Omental fat pad (tissue), 4 donors: ENCODE measurements around the gene KHDRBS2. TPM values are rescaled to one million over a fixed set of nuclear protein-coding genes. Genes with fewer than 3 reads are reported as not detected.

Experiments
- ATAC-seq: fragments of 150-250 bp; one replicate; pipeline ENCODE4 v1.9.1; 2016; ENCODE audit warnings: mild to moderate bottlenecking, moderate library complexity; ENCODE audit not compliant: low FRiP score
- DNase-seq: peaks from one replicate; pipeline ENCODE4 v3.0.0-alpha.2; 2019; ENCODE audit warnings: low spot score
- total RNA-seq, 4 donors: library from RNA; depleted of rRNA; stranded (reverse); fragments of >200 nt; gene quantifications; one replicate each; pipeline ENCODE4 v1.1.0, GENCODE V29; 2016
- TF ChIP-seq, protein P1 (sequence below), 3 donors: fragments of 450-650 bp; IDR thresholded peaks; one replicate each; pipeline ENCODE4 v1.5.1; 2016 to 2017; ENCODE audit warnings: antibody characterized with exemption in 3 of 3, mild to moderate bottlenecking in 3 of 3, moderate library complexity in 2 of 3

KHDRBS2 gene
- total RNA-seq, 4 donors from 2014 or later = 0.56 to 0.95 TPM; not detected in 2

DNA sequence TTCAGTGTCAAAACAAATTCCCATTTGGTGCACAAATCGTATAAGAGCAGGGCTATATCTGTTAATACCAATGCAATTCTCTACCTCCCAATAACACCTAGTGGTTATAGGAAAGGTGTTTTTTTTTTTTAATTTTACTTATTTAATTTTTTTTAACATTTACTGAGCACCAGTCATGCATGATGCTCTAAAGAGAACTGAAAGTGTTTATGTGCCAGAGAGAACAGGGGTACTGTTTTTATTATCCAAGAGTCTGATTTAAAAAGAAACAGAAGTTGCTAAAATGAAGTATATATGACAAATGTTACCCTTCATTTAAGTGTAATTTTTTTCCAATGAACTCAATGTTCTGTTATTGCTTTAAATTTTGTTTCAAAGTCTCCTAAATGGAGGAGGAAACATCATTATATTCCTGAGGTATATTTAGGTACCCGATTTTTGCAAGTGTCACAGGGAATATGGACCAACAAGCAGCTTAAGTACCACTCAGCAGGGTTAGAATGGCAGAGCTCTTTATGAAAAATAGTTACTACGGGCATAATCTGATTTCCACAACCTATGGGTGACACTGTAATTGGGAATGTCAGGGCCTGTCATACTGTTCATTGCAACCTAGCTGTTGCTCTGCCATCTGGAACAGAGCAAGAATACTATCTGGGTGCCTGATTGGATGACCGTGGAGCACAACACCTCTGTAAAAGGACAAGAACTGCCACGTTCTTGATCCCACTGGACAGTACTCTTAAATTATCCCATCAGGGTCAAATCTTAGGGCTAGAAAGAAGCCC, 195.4 kb downstream of the KHDRBS2 start:
- no peak for ATAC-seq
- no peak for DNase-seq
- TF ChIP-seq, protein P1, sequence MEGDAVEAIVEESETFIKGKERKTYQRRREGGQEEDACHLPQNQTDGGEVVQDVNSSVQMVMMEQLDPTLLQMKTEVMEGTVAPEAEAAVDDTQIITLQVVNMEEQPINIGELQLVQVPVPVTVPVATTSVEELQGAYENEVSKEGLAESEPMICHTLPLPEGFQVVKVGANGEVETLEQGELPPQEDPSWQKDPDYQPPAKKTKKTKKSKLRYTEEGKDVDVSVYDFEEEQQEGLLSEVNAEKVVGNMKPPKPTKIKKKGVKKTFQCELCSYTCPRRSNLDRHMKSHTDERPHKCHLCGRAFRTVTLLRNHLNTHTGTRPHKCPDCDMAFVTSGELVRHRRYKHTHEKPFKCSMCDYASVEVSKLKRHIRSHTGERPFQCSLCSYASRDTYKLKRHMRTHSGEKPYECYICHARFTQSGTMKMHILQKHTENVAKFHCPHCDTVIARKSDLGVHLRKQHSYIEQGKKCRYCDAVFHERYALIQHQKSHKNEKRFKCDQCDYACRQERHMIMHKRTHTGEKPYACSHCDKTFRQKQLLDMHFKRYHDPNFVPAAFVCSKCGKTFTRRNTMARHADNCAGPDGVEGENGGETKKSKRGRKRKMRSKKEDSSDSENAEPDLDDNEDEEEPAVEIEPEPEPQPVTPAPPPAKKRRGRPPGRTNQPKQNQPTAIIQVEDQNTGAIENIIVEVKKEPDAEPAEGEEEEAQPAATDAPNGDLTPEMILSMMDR (IDR thresholded peaks at IDR 0.05) = no peak

DNA sequence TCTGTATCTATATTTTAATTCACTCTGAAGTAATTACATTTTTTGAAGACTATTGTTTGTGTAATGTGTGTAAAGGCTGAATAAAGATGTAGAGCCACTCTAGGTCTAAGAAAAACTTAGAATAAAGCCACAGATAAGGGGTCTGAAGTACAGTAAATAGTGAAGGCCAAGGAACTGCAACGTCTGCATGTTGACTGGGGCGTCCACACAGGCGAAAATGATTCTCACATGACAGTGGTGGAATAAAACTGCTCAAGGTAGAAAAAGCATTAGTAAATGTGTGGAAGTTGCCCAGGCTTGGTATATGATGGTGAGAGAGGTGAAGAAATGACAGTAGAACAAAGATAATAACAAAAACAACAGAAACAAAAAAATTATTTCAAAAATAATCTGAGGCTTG, 196.2 kb downstream of the KHDRBS2 start:
- no peak for ATAC-seq
- TF ChIP-seq, protein P1 (IDR thresholded peaks at IDR 0.05) = no peak
- DNase-seq = no peak

DNA sequence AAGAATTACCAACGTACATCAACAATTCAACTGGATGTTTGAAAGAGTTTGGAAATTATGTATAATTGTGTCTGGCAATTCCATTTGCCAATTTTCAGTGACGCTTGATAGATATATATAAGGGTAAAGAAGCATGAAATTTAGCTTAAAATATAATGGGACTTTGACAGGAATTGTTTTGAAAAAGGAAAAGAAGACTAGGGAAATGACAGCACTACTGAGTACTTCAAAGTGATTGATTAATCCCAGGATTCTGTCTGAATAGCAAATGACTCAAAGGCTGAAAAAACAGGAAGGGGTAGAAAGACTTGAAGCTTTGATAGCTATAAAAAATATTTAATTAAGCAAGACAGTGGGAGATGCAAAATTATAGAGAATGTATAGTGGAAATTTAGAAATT, 200.0 kb downstream of the KHDRBS2 start:
- TF ChIP-seq, protein P1 (IDR thresholded peaks at IDR 0.05) = no peak
- DNase-seq (no peak), ATAC-seq (no peak)

DNA sequence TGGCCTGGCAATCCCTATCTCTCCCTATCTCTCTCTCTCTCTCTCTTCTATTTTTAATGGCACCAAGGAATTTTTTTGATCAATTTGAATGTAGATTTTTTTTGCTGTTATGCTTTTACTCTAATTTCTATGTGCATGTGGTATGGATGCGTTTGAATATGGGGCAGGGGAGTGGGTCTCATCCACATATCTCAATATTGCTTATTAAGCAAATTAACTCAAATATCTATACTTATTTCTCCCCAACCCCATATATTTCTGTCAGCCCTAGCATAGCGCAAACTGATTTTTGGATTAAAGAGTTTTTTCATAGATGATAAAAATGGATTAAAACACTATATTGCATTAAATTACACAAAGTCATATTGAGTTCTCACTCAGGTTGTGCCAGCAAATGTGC, 210.2 kb downstream of the KHDRBS2 start:
- no peak for ATAC-seq
- DNase-seq = no peak

DNA sequence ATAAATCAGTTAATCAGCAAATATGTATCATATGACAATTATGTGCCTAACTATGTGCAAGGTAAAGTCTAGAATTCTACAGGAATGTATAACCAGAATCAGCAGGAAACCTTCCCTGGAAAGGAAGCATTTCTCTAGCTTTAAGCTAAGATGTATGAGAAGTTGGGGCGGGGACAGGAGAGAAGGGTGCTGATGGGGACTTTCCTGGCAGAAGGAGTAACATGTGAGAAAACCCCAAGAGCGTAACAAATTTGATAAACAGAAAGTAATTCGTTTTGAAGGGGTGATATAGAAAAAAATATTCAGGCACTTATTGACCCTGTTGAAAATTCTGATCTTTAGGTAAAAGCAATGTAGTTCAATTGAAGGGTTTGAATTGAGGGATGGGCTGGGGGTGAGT, 226.1 kb downstream of the KHDRBS2 start:
- TF ChIP-seq, protein P1 (IDR thresholded peaks at IDR 0.05) = no peak
- ATAC-seq (no peak), DNase-seq (no peak)

More for the DNA sequence above, 210.2 kb downstream of the KHDRBS2 start:
- TF ChIP-seq, protein P1 (IDR thresholded peaks at IDR 0.05) = no peak

DNA sequence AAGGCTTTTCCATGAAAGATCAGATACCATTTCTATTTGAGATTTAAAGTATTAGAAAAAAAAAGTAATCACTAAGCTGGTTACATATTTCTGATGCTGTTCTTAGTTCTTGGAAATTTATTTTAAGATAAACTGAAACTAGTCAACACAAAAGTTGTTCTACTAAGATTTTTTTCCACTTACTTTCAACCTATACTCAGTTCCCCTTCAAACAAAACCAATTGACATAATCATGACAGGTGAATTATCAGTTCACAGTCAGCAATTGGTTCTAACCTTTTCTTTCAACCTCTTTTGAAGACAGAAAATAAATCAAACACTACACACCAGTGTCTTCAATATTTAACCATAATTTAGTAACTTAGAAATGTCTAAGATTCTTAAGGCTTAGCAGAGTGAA, 228.7 kb downstream of the KHDRBS2 start:
- DNase-seq (no peak), ATAC-seq (no peak)
- TF ChIP-seq, protein P1 (IDR thresholded peaks at IDR 0.05) = no peak

DNA sequence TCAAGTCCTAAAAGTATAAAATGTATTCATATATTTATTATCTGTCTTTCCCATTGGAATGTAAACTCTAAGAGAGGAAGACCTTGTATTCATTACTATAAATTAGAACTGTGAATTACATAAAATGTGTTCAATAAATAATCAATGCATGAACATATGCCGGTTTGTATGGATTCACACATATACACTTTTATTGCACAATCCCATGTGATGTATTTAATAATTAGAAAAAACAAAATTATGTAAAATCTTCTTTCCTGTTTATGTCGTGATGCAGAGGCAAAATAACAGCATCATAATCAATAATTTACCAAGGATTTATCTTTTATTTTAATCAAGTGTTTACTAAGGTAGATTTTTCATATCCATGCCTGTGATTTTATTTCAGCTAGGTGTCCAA, 240.5 kb downstream of the KHDRBS2 start:
- TF ChIP-seq, protein P1 (IDR thresholded peaks at IDR 0.05) = no peak
- DNase-seq (no peak), ATAC-seq (no peak)
